ENCODE measurements around the gene DEPDC7.
A peak's percentile ranks its signal among the peaks of the same experiment; 100 is the strongest.

The DEPDC7 gene

DNA sequence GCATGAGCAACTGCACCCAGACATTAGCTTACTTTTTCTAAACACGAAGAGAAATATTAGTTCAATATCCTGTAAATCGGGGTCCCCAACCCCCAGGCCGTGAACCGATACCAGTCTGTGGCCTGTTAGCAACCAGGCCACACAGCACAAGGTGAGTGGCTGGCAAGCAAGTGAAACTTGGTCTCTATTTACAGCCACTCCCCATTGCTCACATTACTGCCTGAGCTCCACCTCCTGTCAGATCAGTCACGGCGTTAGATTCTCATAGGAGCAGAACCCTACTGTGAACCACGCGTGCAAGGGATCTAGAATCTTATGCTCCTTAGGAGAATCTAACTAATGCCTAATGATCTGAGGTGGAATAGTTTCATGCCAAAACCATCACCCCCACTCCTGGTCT is 27.8 kb upstream of the DEPDC7 start:
- ChIA-PET POLR2A (ENCODE audit: low non-redundant PET) (no interaction called here), CTCF (no interaction called here)
- no peak for DNase-seq (ENCODE audit: low spot score)
- TF ChIP-seq, protein P1, sequence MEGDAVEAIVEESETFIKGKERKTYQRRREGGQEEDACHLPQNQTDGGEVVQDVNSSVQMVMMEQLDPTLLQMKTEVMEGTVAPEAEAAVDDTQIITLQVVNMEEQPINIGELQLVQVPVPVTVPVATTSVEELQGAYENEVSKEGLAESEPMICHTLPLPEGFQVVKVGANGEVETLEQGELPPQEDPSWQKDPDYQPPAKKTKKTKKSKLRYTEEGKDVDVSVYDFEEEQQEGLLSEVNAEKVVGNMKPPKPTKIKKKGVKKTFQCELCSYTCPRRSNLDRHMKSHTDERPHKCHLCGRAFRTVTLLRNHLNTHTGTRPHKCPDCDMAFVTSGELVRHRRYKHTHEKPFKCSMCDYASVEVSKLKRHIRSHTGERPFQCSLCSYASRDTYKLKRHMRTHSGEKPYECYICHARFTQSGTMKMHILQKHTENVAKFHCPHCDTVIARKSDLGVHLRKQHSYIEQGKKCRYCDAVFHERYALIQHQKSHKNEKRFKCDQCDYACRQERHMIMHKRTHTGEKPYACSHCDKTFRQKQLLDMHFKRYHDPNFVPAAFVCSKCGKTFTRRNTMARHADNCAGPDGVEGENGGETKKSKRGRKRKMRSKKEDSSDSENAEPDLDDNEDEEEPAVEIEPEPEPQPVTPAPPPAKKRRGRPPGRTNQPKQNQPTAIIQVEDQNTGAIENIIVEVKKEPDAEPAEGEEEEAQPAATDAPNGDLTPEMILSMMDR (conservative IDR thresholded peaks at IDR 0.05; ENCODE audit: low read depth): no peak
- no peak overlapping the region for H3K27ac ChIP-seq

DNA sequence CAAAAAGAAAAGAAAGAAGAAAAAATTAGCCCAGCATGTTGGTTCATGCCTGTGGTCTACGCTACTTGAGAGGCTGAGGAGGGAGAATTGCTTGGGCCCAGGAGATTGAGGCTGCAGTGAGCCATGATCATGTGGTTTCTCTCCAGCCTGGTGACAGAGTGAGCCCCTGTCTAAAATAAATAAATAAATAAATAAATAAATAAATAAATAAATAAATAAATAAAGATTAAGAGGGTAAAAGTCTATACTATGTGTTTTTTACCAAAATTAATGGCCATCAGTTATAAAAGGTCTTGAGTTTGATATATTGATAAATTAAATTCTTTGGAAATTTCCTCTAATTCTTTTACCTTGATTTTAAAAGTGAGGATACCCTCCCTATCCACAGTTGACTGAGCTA is 25.2 kb upstream of the DEPDC7 start:
- POLR2A ChIA-PET (ENCODE audit: low non-redundant PET): no interaction called here
- no peak for DNase-seq (ENCODE audit: low spot score)
- TF ChIP-seq, protein P1 (conservative IDR thresholded peaks at IDR 0.05; ENCODE audit: low read depth): no peak
- no peak overlapping the region for H3K27ac ChIP-seq
- CTCF ChIA-PET: no interaction called here

DNA sequence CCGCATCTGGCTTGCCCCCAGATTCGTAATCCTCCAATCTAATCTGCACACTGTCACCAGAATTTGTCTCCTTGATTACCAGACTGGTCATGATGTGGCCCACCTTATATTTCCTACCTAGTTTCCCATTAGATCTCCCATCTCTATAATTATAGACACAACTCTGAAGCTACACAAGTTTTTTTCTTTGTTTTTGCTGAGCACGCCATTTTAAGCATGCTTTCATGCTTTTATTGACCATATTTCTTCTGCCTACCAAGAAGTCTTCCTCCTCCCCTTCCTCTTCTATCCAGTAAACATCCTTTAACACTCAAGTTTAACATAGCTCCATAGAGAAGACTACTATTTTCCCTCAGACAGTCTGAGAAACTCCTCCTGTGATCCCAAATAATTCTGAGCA is 24.3 kb upstream of the DEPDC7 start:
- no peak for DNase-seq (ENCODE audit: low spot score)
- TF ChIP-seq, protein P1 (conservative IDR thresholded peaks at IDR 0.05; ENCODE audit: low read depth): no peak
- ChIA-PET CTCF (interaction anchor here (1.2 kb wide), 1 partner anchor 25 kb away, joined by 3 read pairs; the partner anchor contains the start of gene DEPDC7), POLR2A (ENCODE audit: low non-redundant PET) (no interaction called here)
- H3K27ac ChIP-seq: no peak overlapping the region

DNA sequence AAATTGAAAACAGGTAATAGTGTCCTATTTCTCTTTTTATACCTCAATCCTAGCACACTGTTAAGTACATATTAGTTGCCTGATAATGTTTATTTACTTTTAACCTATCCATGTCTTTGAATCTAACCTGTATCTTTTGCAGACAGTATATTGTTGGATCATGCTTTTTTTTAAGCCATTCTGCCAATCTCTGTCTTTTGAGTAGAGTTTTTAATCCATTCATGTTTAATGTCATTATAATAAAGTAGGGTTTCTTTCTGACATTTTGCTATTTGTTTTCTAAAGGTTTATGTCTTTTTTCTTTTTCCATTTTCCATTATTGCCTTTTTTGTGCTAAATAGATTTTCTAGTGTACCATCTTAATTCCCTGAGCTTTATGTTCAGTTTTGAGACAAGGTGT is 23.8 kb upstream of the DEPDC7 start:
- H3K27ac ChIP-seq: no peak overlapping the region
- ChIA-PET CTCF (interaction anchor here (1.2 kb wide), 1 partner anchor 24 kb away, joined by 3 read pairs; the partner anchor contains the start of gene DEPDC7), POLR2A (ENCODE audit: low non-redundant PET) (no interaction called here)
- DNase-seq (ENCODE audit: low spot score): no peak
- TF ChIP-seq, protein P1 (conservative IDR thresholded peaks at IDR 0.05; ENCODE audit: low read depth): no peak

DNA sequence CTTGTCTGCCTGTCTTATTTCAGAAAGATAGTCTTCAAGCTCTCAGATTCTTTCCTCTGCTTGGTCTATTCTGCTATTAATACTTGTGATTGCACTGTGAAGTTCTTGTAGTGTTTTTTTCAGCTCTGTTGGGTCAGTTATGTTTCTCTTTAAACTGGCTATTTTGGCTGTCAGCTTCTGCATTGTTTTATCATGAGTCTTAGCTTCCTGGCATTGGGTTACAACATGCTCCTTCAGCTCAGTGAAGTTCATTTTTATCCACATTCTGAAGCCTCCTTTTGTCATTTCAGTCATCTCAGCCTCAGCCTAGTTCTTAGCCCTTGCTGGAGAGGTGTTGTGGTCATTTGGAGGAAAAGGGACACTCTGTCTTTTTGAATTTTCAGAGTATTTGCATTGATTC is 15.5 kb upstream of the DEPDC7 start:
- POLR2A ChIA-PET (ENCODE audit: low non-redundant PET): no interaction called here
- peak overlapping the region; percentile 58; the same call in 1 of the 2 replicates for H3K27ac ChIP-seq
- CTCF ChIA-PET: interaction anchor here (0.6 kb wide), 1 partner anchor 59 kb away, joined by 4 read pairs; no protein-coding TSS in a partner anchor
- no peak for DNase-seq (ENCODE audit: low spot score)
- TF ChIP-seq, protein P1 (conservative IDR thresholded peaks at IDR 0.05; ENCODE audit: low read depth): no peak

DNA sequence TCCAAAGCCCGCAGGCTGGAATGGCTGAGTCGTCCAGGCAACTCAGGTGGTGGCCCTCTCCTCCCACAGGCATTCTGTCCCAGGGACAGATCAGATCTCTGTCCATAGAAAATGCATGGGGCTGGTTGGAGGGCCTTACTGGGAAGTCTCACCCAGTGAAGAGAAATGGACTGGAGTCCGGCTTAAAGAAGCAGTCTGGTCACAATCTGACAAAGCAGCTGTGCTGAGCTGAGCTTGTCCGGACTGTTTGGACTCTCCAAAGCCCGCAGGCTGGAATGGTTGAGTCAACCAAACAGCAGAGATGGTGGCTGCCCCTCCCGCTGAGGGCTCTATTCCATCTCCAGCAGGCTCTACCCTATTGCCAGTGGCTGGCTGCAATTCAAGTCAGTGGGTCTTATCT is 14.4 kb upstream of the DEPDC7 start:
- ChIA-PET CTCF (no interaction called here), POLR2A (ENCODE audit: low non-redundant PET) (no interaction called here)
- H3K27ac ChIP-seq: peak overlapping the region; percentile 58; the same call in 1 of the 2 replicates
- DNase-seq (ENCODE audit: low spot score): no peak
- TF ChIP-seq, protein P1 (conservative IDR thresholded peaks at IDR 0.05; ENCODE audit: low read depth): no peak
